Measurements from ENCODE around the gene OTOG.
A peak's percentile ranks its signal among the peaks of the same experiment; 100 is the strongest.

OTOG gene, protein sequence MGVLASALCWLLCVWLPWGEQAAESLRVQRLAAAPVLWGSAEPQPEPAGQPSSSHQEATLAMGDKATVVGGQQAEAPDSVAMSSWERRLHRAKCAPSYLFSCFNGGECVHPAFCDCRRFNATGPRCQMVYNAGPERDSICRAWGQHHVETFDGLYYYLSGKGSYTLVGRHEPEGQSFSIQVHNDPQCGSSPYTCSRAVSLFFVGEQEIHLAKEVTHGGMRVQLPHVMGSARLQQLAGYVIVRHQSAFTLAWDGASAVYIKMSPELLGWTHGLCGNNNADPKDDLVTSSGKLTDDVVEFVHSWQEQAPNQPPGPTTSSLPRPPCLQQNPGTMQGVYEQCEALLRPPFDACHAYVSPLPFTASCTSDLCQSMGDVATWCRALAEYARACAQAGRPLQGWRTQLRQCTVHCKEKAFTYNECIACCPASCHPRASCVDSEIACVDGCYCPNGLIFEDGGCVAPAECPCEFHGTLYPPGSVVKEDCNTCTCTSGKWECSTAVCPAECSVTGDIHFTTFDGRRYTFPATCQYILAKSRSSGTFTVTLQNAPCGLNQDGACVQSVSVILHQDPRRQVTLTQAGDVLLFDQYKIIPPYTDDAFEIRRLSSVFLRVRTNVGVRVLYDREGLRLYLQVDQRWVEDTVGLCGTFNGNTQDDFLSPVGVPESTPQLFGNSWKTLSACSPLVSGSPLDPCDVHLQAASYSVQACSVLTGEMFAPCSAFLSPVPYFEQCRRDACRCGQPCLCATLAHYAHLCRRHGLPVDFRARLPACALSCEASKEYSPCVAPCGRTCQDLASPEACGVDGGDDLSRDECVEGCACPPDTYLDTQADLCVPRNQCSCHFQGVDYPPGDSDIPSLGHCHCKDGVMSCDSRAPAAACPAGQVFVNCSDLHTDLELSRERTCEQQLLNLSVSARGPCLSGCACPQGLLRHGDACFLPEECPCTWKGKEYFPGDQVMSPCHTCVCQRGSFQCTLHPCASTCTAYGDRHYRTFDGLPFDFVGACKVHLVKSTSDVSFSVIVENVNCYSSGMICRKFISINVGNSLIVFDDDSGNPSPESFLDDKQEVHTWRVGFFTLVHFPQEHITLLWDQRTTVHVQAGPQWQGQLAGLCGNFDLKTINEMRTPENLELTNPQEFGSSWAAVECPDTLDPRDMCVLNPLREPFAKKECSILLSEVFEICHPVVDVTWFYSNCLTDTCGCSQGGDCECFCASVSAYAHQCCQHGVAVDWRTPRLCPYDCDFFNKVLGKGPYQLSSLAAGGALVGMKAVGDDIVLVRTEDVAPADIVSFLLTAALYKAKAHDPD (N-terminal part only)

DNA sequence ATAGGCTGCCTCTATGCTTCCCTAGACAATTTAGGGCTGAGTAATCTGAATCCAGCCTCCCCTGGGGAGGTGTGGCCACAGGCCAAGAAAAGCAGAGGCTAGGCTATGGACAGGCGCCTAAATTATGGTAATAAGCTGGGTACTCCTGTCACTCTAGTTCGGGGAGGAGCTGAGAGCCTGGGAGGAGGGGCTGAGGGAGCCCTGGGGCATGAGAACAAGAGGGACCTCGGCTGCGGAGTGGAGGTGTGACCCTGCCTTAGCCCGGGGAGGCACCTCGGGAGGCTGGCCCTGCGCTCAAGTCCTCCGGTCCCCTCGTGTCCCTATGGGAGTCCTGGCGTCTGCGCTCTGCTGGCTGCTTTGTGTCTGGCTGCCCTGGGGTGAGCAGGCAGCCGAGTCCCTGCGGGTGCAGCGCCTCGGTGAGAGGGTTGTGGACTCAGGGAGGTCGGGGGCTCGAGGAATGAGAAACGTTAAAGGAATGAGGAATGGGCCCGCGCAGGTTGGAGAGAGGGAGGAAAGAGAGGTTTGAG is at the start of gene OTOG:
Gene OTOG (plus strand): TSS at position 209 of the 527 bp plus-strand sequence. CDS start 114 bp downstream, at position 323.
- DNase-seq (ENCODE audit: low read depth in 2 of 2) = no peak

DNA sequence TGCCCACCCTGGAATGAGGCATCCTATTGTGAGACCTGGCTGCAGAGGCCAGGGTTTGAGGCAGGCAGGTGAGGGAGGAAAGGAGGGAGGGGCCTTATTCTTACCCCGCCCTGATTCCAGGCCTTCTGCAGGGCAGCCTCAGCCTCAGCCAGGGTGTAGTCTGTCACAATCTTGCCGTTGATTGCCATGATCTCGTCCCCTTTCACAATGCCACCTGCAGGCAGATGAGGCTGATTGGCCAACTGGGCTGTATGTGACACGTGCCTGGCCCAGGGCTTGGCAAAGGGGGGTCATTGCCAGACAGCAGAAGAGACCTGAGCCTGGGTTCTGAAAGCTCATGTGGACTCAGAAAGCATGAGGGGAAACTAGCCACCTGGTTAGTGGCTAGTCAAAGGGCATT is 49.0 kb upstream of the OTOG start:
- DNase-seq (ENCODE audit: low read depth in 2 of 2) = no peak

DNA sequence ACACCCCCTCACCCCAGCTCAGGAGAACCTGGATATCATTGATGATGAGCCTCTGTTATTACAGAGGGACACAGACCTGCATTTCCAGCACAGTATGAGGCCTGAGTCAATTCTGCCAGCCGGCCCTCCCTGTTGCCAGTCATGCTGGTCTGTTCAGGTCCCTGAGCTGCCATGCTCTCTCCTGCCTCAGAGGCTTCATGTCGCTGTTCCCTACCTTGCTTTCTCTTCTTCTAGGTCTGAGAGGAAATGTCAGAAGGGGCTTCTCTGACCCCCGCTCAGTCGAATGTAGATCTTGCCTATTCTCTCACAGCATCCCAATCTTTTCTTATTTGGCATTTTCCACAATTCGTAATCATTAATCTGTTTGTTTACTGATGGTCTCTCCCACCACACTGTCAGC is 48.6 kb upstream of the OTOG start:
- no peak for DNase-seq (ENCODE audit: low read depth in 2 of 2)

DNA sequence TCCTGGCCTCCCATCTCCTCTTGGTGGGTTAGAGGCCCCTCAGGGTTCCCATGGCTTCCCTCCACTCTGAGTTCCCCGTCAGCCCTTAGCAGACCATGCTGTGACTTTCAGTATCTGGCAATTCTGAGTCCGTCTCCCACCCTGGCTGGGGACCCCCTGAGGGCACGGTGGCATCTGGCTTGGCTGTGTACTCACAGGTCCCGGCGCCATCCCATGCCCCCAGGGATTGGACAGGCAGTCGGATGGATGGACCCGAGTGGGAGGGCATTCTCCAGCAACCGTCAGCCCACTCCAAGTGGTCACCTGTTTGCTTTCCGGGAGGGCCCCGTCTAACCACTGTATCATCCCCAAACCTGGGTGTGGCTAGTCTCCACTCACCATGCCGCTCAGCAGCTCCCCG is 46.4 kb upstream of the OTOG start:
- no peak for DNase-seq (ENCODE audit: low read depth in 2 of 2)

DNA sequence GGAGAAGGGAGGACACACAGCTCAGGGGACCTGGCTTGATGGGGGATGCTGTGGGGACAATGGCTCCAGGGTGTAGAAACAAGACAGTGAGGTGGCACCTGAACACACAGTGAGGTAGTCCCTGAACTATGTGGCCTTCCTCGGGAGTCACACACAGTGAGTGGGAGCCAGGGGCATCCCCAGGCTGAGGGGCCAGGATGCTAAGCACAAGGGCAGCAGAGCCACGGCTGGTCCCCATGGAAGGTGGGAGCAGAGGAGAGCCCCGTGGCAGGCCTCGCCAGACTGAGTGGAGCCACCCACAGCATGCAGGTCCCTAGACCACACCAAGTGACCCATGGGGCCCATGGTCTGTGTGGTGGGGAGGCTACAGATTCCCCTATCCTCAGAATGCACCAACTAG is 44.4 kb upstream of the OTOG start:
- DNase-seq (ENCODE audit: low read depth in 2 of 2) = no peak

DNA sequence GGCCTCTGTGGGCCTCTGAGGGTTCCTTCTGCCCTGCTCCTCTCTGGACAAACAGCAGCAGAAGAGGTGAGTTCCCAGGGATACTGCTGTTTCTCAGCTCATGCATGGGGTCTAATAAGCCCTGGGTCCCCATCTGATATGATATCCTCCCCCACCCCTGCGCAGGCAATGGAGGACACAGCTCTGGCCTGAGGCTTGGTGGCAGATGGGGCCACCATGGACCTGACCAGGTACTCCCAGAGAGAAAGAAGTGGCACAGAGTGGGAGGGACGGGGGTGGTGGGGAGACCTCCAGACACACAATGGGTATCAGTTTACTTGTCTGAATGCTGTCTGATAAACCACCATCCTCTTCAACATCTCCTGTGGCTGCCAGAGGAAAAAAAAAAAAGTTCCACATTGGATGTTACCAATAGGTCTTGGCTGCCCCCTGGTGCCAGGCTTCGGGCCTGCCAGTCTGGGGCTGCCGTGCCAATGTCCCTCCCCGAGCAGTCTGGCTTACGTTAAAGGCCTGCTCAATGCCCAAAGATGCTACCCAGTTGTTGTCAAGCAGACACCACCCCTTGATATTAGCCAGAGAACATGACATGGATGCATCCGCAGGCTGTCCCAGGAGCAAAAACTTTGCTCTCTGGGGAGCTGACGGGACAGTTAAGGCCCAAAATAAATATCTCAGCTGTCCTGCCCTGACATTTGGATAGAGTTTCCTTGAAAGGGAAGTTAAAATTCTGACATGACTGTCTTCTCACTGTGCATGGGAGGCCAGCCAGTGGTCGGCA is 42.5 kb upstream of the OTOG start:
- peak; percentile 61 to 74 for DNase-seq (ENCODE audit: low read depth in 2 of 2)

DNA sequence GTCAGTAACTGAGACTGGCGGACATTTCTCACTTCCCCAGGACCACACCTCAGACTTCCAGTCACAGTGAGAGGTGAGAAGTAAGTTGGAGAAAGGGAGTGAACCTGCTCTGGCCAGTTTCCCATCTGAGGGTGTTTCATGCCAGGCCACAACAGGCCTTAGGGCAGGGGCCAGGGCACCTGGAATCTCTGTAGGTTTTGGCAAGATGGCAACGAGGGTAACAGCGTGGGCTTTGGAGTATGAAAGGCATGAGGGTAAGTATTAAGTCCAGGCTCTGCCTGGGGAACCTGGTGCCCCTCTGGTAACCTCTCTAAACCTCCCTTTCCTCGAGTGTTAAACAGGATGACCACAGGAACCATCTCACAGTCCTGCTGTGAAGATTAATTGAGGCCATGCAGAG is 41.9 kb upstream of the OTOG start:
- no peak for DNase-seq (ENCODE audit: low read depth in 2 of 2)

DNA sequence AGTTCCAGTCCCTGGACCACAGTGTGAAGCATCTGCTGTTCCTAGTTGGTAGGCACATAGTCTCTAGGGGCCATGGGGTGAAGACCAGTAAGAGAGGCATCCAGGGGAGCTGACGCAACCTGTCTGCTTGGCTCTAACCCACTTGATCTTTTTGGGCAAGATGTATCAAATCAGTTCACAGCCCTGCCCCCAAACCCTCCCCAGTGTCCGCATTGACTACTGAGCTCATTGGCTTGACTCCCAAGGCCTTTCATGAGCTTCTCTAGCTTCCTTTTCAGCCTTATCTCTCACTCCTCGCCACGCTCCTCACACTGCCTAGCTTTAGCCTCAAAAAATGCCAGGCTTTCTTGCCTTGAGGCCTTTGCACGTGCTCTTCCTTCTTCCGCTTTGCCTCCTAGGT is 40.7 kb upstream of the OTOG start:
- no peak for DNase-seq (ENCODE audit: low read depth in 2 of 2)

DNA sequence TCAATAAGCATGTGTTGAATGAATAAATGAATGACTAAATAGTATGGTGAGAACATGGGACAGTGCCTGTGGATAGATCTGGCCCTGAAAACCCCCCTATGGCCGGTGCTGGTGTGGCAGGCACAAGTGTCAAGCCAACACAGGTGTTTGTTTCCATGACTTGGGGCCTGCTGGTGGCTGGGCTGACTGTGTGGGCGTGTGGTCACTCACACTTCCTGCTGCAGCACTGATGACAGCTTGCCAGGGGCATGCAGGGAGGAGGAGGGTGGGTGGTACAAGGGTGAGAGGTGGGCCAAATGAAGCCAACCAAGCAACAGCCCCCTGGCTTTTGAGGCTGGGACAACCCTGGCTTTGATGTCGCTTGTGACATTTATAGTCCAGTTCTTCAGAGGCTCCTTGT is 40.1 kb upstream of the OTOG start:
- no peak for DNase-seq (ENCODE audit: low read depth in 2 of 2)

DNA sequence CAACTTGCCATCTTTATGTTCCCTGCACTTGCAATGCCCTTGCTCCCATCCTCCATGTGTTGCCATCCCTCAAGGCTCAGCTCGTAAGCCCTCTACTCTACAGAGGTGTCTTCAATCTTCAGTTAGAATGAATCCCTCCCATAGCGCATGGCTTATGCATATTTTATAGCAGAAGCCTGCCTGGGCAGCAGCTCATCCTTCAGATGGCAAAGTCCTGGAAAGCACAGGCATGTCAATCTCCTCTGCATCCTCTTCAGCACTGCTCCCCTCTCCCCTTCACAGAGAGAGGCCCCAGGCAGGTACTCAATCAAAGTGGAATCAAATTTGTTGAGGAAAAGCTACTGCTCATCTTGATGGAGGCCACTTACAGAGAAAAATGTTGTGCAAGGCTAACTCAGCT is 39.3 kb upstream of the OTOG start:
- no peak for DNase-seq (ENCODE audit: low read depth in 2 of 2)

DNA sequence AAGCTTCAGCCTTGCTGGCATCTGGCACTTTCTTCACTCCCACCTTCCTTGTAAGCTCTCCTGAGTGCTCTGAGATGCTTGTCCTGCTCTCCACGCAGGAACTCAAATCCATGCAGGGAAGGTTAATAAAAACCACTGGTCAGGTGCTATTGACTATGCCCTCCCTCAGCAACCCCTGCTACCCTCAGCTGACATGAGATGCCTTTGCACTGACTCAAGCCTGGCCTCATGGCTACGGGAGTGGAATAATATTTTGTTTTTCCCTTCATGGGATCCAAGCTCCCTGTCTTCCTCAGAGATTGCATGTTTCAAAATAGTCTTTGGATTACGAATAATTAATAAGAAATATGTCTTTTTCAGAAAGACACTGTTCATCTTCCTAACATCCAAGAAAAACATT is 38.8 kb upstream of the OTOG start:
- DNase-seq (ENCODE audit: low read depth in 2 of 2) = no peak

DNA sequence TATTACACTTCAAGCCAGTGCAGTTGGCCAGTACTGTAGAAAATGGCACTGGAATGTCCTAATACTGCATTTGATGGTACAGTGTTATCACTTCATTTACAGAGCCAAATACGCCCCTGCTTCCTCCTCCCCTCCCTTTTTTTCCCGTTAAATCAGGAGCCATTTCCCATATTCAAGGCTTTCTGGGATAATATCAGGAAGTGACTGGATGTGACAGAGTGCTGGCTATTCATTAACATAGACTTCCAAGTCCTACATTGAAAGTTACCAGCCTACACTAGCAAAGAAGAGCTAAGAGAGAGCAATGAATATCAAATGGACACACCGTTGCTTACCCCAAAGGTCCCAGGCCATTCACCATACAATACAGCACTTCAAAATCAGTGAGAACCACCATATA is 38.3 kb upstream of the OTOG start:
- DNase-seq (ENCODE audit: low read depth in 2 of 2) = no peak

DNA sequence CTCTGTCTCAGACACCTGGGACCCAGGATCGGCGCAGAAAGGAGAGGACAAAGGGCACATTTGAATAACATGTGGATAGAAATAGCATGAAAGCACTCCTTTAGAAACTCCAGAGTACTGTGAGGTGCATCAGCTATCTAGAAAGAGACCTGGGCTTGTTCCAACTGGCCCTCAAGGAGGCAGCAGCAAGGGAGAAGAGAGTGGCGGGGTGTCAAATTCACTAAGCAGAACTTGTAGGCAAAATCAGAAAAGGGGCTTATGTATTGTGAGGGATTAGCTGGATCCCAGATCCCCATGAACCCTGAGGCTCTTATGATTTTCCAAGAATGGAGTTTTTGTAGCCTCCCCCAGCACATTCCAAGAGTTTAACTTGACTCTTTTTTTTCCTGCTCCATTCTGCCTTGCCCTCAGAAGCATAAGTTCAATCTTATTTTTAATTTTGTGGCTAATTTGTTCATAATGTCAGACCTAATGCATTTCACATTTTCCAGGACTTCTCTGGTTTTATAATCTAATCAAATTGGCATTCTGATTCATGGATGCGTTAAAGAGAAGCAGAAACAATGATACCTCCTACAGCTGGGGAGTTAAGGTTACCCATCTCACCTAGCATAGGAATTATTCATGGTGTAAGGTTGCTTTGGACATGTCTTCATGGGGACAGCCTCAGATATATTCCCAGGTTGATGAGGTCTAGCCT is 36.4 kb upstream of the OTOG start:
- DNase-seq (ENCODE audit: low read depth in 2 of 2) = no peak

DNA sequence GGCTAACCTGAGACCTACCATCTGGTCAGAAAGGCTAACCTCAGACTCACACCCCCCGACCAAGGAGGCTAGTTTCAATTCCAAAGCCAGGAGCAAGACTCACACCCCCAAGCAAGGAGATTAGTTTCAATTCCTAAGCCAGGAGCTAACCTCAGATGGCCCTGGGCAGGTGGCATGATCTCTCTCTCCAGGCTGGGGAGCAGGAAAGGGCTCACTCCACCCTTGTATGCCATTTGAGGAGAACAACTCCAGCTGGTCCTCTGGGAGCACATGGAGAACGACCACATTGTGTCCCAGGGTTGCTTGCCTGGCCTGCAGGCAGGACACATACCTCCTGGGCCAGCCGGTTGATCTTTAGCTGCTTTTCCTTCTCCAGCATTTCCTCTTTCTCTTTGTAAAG is 35.5 kb upstream of the OTOG start:
- DNase-seq (ENCODE audit: low read depth in 2 of 2) = no peak

DNA sequence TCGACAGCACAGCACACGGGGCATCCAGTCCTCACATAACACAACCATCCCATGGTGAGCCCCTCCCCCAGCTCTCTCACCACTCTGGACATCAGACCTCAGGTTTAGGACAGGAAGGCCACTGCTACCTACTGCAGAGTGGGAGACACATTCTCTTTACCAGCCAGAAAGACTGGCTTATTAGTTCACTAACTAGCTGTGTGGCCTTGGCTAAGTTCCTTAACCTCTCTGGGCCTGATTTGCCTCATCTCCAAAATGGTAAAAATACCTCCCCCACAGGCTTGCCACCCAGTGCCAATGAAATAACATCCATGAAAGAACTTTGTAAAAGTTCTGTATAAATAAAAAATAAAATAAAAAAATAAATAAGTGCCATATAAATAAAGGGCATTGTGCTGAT is 35.0 kb upstream of the OTOG start:
- no peak for DNase-seq (ENCODE audit: low read depth in 2 of 2)

DNA sequence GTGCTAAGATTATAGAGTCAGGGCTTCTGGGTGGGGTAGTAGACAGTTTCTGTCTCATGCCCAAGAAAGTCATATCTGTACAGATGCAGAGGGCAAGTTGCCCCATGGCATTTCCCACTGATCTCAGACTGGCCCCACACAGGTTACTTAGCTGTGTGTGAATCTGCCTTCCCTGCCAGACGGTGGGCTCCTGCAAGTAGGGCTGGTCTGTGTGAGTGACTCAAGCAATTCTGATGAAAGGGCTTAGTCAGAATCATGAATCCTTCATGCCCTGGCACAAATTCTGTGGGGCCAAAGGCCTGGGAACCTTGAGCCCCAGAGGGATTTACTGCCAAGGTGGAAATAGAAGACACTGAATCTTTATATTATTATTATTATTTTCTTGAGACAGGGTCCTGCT is 33.2 kb upstream of the OTOG start:
- DNase-seq (ENCODE audit: low read depth in 2 of 2) = peak in 1 of 2 donors; percentile 6

DNA sequence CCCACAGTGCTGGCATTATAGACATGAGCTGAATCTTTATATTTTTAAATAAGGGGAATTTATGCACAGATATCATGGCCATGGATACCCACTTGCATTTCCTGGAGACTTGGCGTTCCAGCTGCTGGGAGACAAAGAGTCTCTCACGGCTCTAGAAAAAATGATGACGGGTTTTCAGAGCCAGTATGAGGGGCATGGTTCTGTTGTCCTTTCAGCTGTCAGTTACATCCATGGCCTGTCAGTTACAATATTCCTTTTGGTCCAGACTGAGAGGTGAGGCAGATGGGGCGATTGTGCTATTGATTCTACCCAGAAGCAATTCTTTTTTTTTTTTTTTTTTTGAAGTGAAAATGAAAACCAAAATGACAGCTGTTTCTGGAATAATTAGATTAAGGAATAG is 32.6 kb upstream of the OTOG start:
- no peak for DNase-seq (ENCODE audit: low read depth in 2 of 2)

DNA sequence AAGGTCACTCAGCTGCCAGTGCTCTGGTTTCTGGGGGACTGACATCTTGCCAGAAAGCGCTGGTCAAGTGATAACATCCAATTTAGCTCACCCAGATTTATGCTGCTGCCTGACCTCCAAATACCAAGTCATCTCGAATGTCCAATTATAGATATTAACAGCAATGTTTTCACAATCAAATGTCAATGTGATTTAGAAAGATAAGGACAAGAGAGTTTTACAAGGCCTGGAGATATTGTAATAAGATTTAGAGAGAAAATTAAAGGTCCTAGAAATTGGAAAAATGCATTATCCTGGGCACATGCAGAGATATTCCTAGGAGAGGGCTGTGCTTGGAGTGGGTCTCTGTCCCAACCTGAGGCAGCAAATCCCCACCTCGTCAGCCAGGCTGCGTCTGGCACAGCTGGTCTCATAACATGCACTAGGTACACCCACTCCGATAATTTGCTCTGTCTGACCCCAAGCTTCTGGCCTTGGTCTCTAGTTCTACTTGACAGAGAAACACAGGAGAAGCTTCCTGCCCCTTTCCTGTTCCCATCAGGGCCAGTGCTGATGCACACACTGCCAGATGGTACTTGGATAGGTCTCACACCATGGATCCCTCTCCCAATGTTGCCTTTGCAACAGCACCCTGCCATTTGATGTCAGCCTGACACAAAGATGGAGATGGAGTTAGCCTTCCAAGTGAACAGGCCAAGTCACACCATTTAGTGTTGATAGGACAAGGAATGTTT is 31.4 kb upstream of the OTOG start:
- no peak for DNase-seq (ENCODE audit: low read depth in 2 of 2)

DNA sequence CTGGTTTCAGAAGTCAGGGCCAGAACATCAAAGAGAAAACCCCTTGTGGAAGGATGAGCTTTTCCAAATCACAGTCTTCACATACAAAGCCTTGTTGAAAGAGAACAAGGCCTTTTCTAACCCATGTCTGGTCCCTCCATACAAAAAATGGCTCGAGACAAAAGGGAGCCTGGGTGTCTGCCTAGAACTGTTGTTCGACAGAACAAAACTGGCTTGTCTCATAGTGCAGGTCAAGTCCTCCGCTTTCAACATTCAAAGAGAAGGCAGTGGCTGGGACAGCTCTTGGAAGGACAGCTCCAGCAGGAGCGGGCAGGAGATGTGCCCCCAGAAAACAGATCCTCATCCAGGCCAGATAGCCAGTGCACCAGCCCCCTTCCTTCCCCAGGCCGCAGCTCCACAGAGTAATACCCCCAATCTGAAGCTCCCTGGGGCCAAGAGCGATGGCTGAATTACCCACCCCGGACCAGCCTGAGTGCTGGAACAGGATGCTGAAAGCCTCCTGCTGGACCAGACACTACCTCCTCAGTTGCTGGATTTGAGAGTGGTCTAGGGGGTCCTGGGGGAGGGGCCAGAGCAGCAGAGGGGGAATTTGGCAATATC is 30.4 kb upstream of the OTOG start:
- DNase-seq (ENCODE audit: low read depth in 2 of 2) = no peak

Measured in stimulated activated CD8-positive, alpha-beta memory T cell treated with anti-CD3 and anti-CD28 coated beads, Interleukin-2, amount 100 ng/mL, for 48 hours (primary cell).